K562 (cell line): ENCODE results near the gene WDR46. TPM values are rescaled to one million over a fixed set of nuclear protein-coding genes. Genes with fewer than 3 reads are reported as not detected.
A peak's percentile ranks its signal among the peaks of the same experiment; 100 is the strongest.

Source experiments
- ATAC-seq: fragments of 200-7000 bp; cut with Tn5 transposase; 3 replicates; pipeline ENCODE4 v1.9.1; 2020; ENCODE audit warnings: moderate library complexity
- BruUV-seq: library from RNA; stranded (reverse); fragments of 400-500 nt; replicated peaks from 2 replicates; lab custom pipeline; 2021; lab: Mats Ljungman, UMichigan
- CTCF ChIA-PET: fragments of 300-600 bp; formaldehyde crosslinking; extraction: SDS; loops from one replicate; lab custom pipeline; 2021; ENCODE audit warnings: low intra/inter-chr PET ratio; lab: Yijun Ruan, JAX
- POLR2A ChIA-PET: fragments of 300-600, 350-650 bp; sonication (Branson Sonifier 250); formaldehyde crosslinking; extraction: SDS; loops from one replicate; lab custom pipeline; 2021; ENCODE audit warnings: antibody characterized with exemption, inconsistent platforms; lab: Yijun Ruan, JAX
- DNase-seq, 4 experiments: peaks; one replicate each; pipeline versions ENCODE4 v3.0.0 to v3.0.0-alpha.2; 2011 to 2018; ENCODE audit warnings: low spot score in 3 of 4, mixed read lengths in 3 of 4; ENCODE audit errors: extremely low read depth in 1 of 4
- FAIRE-seq: peaks from 2 replicates; lab custom pipeline; 2011; peaks lifted over from hg19 to GRCh38; lab: Jason Lieb, UNC
- H2AFZ ChIP-seq: 2 replicates; pipeline ENCODE4 v1.6.0; 2011; ENCODE audit warnings: low read depth, low read length, control low read depth, inconsistent platforms
- H3K27ac ChIP-seq: fragments of 200-600 bp; 3 replicates; pipeline ENCODE4 v1.8.0; 2011; ENCODE audit warnings: low read depth, mild to moderate bottlenecking, control low read depth, inconsistent platforms, low read length, moderate library complexity, mixed read lengths; ENCODE audit errors: extremely low read depth
- H3K27me3 ChIP-seq, 2 experiments: fragments of 300-600 bp in 1 of 2; 2 replicates in 1 of 2; 3 replicates in 1 of 2; pipeline versions ENCODE4 v1.6.0 to v1.8.0; 2011; ENCODE audit warnings: inconsistent platforms in 2 of 2, low read length in 2 of 2, mild to moderate bottlenecking in 1 of 2, mixed read lengths in 1 of 2, moderate library complexity in 1 of 2; ENCODE audit not compliant: control insufficient read depth in 2 of 2, insufficient read depth in 2 of 2
- H3K36me3 ChIP-seq: fragments of 300-600 bp; 3 replicates; pipeline ENCODE4 v1.8.0; 2011; ENCODE audit warnings: mild to moderate bottlenecking, low read length, inconsistent platforms; ENCODE audit not compliant: control insufficient read depth, insufficient read depth
- H3K4me1 ChIP-seq, 2 experiments: fragments of 200-600 bp in 1 of 2; replicated peaks in 1 of 2; 2 replicates in 1 of 2; 3 replicates in 1 of 2; pipeline versions ENCODE4 v1.5.1 to v1.8.0; 2011; ENCODE audit warnings: inconsistent platforms in 2 of 2, low read length in 2 of 2, mild to moderate bottlenecking in 1 of 2, mixed read lengths in 1 of 2, moderate library complexity in 1 of 2; ENCODE audit not compliant: control insufficient read depth in 2 of 2, insufficient read depth in 2 of 2
- H3K4me2 ChIP-seq: 2 replicates; pipeline ENCODE4 v1.6.1; 2011; ENCODE audit warnings: low read length, control low read depth, inconsistent platforms, mixed read lengths; ENCODE audit not compliant: insufficient read depth
- H3K4me3 ChIP-seq: fragments of 200-600 bp; sonication (generic), shearing (Covaris generic); 2 replicates; pipeline ENCODE4 v1.5.1; 2016; ENCODE audit warnings: control low read depth, inconsistent platforms
- H3K79me2 ChIP-seq: fragments of 200-600 bp; 3 replicates; pipeline ENCODE4 v1.8.0; 2011; ENCODE audit warnings: low read length, inconsistent platforms; ENCODE audit not compliant: control insufficient read depth, insufficient read depth
- H3K9ac ChIP-seq, 2 experiments: 2 replicates each; pipeline versions ENCODE4 v1.6.0 to v1.6.1; 2011; ENCODE audit warnings: low read depth in 2 of 2, low read length in 2 of 2, control low read depth in 1 of 2, inconsistent platforms in 1 of 2, mild to moderate bottlenecking in 1 of 2, mixed read lengths in 1 of 2; ENCODE audit not compliant: insufficient read depth in 1 of 2
- H3K9me1 ChIP-seq: one replicate; pipeline ENCODE4 v1.6.0; 2011; ENCODE audit warnings: inconsistent platforms, mild to moderate bottlenecking, low read length, moderate library complexity; ENCODE audit not compliant: control insufficient read depth, insufficient read depth
- H3K9me3 ChIP-seq: replicated peaks from 2 replicates; pipeline ENCODE4 v1.5.1; 2011; ENCODE audit warnings: low read depth, low read length, inconsistent platforms; ENCODE audit not compliant: control insufficient read depth, insufficient read depth
- H4K20me1 ChIP-seq: replicated peaks from 2 replicates; pipeline ENCODE4 v1.6.1; 2011; ENCODE audit warnings: low read length, inconsistent platforms, mixed read lengths; ENCODE audit not compliant: control insufficient read depth, insufficient read depth
- EGR1 ChIP-seq: fragments of 450-650 bp; conservative IDR thresholded peaks from 2 replicates; pipeline ENCODE4 v1.6.1; 2017; ENCODE audit warnings: mild to moderate bottlenecking
- PCBP2 ChIP-seq: fragments of 200-400 bp; formaldehyde crosslinking; IDR thresholded peaks from 2 replicates; pipeline ENCODE4 v1.6.1; 2018; ENCODE audit warnings: low read length, low read depth, mild to moderate bottlenecking, moderate library complexity; ENCODE audit not compliant: poor library complexity, severe bottlenecking
- ZNF41 ChIP-seq: fragments of 250-450 bp; sonication (Bioruptor Pico); conservative IDR thresholded peaks from 2 replicates; pipeline ENCODE4 v1.4.0; 2020; ENCODE audit warnings: mild to moderate bottlenecking
- WGBS: fragments of 100-300 bp; shearing (Covaris generic); methylation state at CpG from one replicate; pipeline ENCODE4 v1.1.6; 2016; ENCODE audit warnings: low coverage, mixed read lengths; ENCODE audit not compliant: insufficient coverage; ENCODE audit errors: missing lambda C conversion rate; 5-methylcytosine and 5-hydroxymethylcytosine counted together
- in situ Hi-C: fragments of 300-500 bp; cut with MboI; formaldehyde crosslinking; loops from 4 replicates; pipeline ENCODE4 v1.15.0; 2018; ENCODE audit warnings: inconsistent platforms, mixed read lengths
- intact Hi-C: fragments of 100-400 bp; cut with micrococcal nuclease; formaldehyde crosslinking; loops from 2 replicates; pipeline ENCODE4 v1.14.2; 2022
- polyA plus RNA-seq, 8 experiments: library from polyadenylated mRNA; depleted of rRNA in 4 of 8; stranded (reverse) in 5 of 8; unstranded in 3 of 8; fragments of >200 nt; fragmentation: Nextera tagmentation in 2 of 8; fragmentation: Illumina TruSeq in 1 of 8; extraction: Ambion mirVana in 2 of 8; extraction: Trizol in 1 of 8; gene quantifications; 2 replicates each; pipeline versions ENCODE4 v1.2.1 to v1.2.3, GENCODE V29; 2011 to 2014; ENCODE audit warnings: inconsistent platforms in 1 of 8, missing spikeins in 1 of 8
- total RNA-seq, 7 experiments: library from RNA; depleted of rRNA in 6 of 7; stranded (reverse); fragments of >200 nt in 6 of 7; fragmentation: Illumina TruSeq in 2 of 7; extraction: Trizol in 2 of 7; gene quantifications; 2 replicates each; pipeline versions ENCODE4 v1.2.1 to v1.2.3, GENCODE V29; 2011 to 2021; ENCODE audit warnings: low replicate concordance in 1 of 7
- TF ChIP-seq, protein P1 (sequence below): fragments of 450-650 bp; IDR thresholded peaks from 2 replicates; pipeline ENCODE4 v1.6.1; 2018; ENCODE audit not compliant: partially characterized antibody
- TF ChIP-seq, protein P2 (sequence below): fragments of 450-650 bp; formaldehyde crosslinking; IDR thresholded peaks from 2 replicates; pipeline ENCODE4 v1.4.0; 2020; ENCODE audit warnings: mild to moderate bottlenecking, moderate library complexity
- TF ChIP-seq, protein P3 (sequence below): fragments of 250-450 bp; sonication (Bioruptor Pico); IDR thresholded peaks from 2 replicates; pipeline ENCODE4 v1.8.0; 2022; ENCODE audit warnings: moderate library complexity, mild to moderate bottlenecking, inconsistent platforms

WDR46 gene
- total and polyA plus RNA-seq, 9 of the 15 experiments (the other 6 are each of a cell fraction or from before 2014, with no cell fraction given): 8.9 to 146 (median 93.1) TPM

DNA sequence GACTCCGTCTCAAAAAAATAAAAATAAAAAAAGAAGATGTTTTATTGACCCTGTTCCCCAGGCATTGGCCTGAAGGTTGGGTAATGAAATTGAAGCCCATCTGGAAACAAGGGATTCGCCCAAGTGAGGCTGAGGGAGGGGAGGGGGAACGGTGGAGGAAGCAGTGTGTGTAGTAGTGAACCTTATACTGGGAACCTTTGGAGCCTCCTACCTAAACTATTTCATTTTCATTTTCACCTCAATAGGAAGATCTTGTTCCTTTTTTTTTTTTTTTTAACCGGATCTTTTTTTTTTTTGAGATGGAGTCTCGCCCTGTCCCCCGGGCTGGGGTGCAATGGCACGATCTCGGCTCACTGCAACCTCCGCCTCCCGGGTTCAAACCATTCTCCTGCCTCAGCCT, 41.7 kb upstream of the WDR46 start:
- H3K9me1 ChIP-seq: no peaks in the 10 kb centered on the region
- BruUV-seq: no TSS peak

More for the DNA sequence above, 41.7 kb upstream of the WDR46 start:
- FAIRE-seq (no peak), ATAC-seq (no peak), DNase-seq (no peak)
- CTCF ChIA-PET: no interaction called here
- Histone ChIP-seq H3K4me1 (no peaks in the 10 kb centered on the region; a peak in 2 of 5 replicates), H3K79me2 (no peaks in the 10 kb centered on the region), H2AFZ (no peak overlapping the region), H4K20me1 (no peaks in the 10 kb centered on the region), H3K9ac (no peak overlapping the region), H3K36me3 (no peaks in the 10 kb centered on the region), H3K27me3 (no peaks in the 10 kb centered on the region), H3K4me3 (no peak overlapping the region), H3K9me3 (no peaks in the 10 kb centered on the region), H3K27ac (no peak overlapping the region), H3K4me2 (no peak overlapping the region)
- 71% methylated on average over 6 of the region's 10 CpGs for WGBS
- intact Hi-C loops: no loop called here
- POLR2A ChIA-PET: no interaction called here
- in situ Hi-C loops: no loop called here
- TF ChIP-seq, protein P1, sequence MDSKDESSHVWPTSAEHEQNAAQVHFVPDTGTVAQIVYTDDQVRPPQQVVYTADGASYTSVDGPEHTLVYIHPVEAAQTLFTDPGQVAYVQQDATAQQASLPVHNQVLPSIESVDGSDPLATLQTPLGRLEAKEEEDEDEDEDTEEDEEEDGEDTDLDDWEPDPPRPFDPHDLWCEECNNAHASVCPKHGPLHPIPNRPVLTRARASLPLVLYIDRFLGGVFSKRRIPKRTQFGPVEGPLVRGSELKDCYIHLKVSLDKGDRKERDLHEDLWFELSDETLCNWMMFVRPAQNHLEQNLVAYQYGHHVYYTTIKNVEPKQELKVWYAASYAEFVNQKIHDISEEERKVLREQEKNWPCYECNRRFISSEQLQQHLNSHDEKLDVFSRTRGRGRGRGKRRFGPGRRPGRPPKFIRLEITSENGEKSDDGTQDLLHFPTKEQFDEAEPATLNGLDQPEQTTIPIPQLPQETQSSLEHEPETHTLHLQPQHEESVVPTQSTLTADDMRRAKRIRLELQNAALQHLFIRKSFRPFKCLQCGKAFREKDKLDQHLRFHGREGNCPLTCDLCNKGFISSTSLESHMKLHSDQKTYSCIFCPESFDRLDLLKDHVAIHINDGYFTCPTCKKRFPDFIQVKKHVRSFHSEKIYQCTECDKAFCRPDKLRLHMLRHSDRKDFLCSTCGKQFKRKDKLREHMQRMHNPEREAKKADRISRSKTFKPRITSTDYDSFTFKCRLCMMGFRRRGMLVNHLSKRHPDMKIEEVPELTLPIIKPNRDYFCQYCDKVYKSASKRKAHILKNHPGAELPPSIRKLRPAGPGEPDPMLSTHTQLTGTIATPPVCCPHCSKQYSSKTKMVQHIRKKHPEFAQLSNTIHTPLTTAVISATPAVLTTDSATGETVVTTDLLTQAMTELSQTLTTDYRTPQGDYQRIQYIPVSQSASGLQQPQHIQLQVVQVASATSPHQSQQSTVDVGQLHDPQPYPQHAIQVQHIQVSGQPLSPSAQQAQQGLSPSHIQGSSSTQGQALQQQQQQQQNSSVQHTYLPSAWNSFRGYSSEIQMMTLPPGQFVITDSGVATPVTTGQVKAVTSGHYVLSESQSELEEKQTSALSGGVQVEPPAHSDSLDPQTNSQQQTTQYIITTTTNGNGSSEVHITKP: peak; percentile 95
- TF ChIP-seq EGR1 (no peak), PCBP2 (no peak), ZNF41 (CRISPR knock-in tag) (no peak)
- TF ChIP-seq, protein P2, sequence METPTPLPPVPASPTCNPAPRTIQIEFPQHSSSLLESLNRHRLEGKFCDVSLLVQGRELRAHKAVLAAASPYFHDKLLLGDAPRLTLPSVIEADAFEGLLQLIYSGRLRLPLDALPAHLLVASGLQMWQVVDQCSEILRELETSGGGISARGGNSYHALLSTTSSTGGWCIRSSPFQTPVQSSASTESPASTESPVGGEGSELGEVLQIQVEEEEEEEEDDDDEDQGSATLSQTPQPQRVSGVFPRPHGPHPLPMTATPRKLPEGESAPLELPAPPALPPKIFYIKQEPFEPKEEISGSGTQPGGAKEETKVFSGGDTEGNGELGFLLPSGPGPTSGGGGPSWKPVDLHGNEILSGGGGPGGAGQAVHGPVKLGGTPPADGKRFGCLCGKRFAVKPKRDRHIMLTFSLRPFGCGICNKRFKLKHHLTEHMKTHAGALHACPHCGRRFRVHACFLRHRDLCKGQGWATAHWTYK (CRISPR knock-in tag): no peak
- TF ChIP-seq, protein P3, sequence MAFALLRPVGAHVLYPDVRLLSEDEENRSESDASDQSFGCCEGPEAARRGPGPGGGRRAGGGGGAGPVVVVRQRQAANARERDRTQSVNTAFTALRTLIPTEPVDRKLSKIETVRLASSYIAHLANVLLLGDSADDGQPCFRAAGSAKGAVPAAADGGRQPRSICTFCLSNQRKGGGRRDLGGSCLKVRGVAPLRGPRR: no peak
